Sigmoid colon (tissue), 4 donors: ENCODE results near the gene TAGAP.

Experiments
- POLR2A ChIP-seq, 2 donors: fragments of 450-650 bp; IDR thresholded peaks; one replicate each; pipeline ENCODE4 v1.6.1; 2016; ENCODE audit warnings: antibody characterized with exemption in 2 of 2, mild to moderate bottlenecking in 2 of 2, moderate library complexity in 2 of 2
- POLR2AphosphoS5 ChIP-seq, 4 donors: sonication (generic); formaldehyde crosslinking; IDR thresholded peaks; one replicate each; pipeline ENCODE4 v1.6.1; 2017; ENCODE audit warnings: antibody characterized with exemption in 4 of 4

DNA sequence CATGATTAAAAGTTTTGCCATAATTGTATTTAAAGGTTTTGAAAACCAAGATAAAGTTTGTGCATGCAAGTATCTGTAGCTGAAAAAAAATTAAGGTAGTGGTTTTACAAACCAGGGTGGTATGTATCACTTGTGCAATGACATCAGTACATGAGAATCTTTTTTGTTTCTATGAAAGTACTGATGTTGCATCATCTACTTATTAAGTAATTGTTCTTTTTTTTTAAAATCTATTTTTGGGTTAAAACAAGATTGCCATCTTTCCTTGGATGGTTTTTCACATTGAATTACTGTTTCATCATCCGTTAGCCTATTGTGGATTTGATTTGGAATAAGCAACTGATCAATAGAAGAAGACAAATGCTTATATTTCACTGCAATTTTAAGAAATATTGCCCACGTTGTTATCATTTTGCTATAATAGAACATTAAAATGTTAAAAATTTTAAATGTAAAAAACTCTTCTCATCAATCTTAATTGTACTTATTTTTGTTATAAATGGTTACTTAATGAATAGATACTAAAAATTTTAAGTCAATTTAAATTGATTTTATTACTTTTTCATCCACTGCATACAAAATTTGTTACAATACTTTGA lies 39.8 kb upstream of the TAGAP start:
- TF ChIP-seq POLR2AphosphoS5 (IDR thresholded peaks at IDR 0.05) = no peak
- no peak for TF ChIP-seq POLR2A (IDR thresholded peaks at IDR 0.05)
